ENCODE results near the gene CES3.

CES3 gene

GRCh38 chr16:66996324-66996982 lies 35.4 kb downstream of the CES3 start:
- TF ChIP-seq FOXM1 (IDR thresholded peaks at IDR 0.05; ENCODE audit: borderline replicate concordance) (no peak), SP1 (IDR thresholded peaks at IDR 0.05) (no peak), CTBP1 (IDR thresholded peaks at IDR 0.05; ENCODE audit: borderline replicate concordance) (no peak), FOXK2 (IDR thresholded peaks at IDR 0.05) (no peak), ARNT (IDR thresholded peaks at IDR 0.05) (no peak), PKNOX1 (IDR thresholded peaks at IDR 0.05) (no peak), ELF4 (IDR thresholded peaks at IDR 0.05) (no peak), FOXA1 (IDR thresholded peaks at IDR 0.05) (no peak), ZNF384 (IDR thresholded peaks at IDR 0.05) (no peak), SUZ12 (IDR thresholded peaks at IDR 0.05) (no peak), TARDBP (IDR thresholded peaks at IDR 0.05) (no peak), HDGF (IDR thresholded peaks at IDR 0.05; ENCODE audit: borderline replicate concordance) (no peak), LEF1 (IDR thresholded peaks at IDR 0.05; ENCODE audit: borderline replicate concordance) (no peak)

GRCh38 chr16:66996983-66997358 lies 35.9 kb downstream of the CES3 start:
- no peak for DNase-seq (ENCODE audit: extremely low spot score)
- ChIA-PET CTCF (interaction anchor here (0.6 kb wide), 2 partner anchors 11 to 52 kb away, joined by 3 read pairs; no protein-coding TSS in a partner anchor), POLR2A (no interaction called here)
- no peak for TF ChIP-seq FOXK2 (IDR thresholded peaks at IDR 0.05)
- TF ChIP-seq HDGF (IDR thresholded peaks at IDR 0.05; ENCODE audit: borderline replicate concordance), result no peak
- no peak for TF ChIP-seq ZNF384 (IDR thresholded peaks at IDR 0.05)
- no peak for TF ChIP-seq SP1 (IDR thresholded peaks at IDR 0.05)
- TF ChIP-seq SUZ12 (IDR thresholded peaks at IDR 0.05), result no peak
- no peak for TF ChIP-seq LEF1 (IDR thresholded peaks at IDR 0.05; ENCODE audit: borderline replicate concordance)
- TF ChIP-seq NFRKB (IDR thresholded peaks at IDR 0.05), result no peak
- TF ChIP-seq ELF4 (IDR thresholded peaks at IDR 0.05), result no peak

More at GRCh38 chr16:66996324-66996982, 35.4 kb downstream of the CES3 start:
- no peak for DNase-seq (ENCODE audit: extremely low spot score)
- POLR2A ChIA-PET, result no interaction called here
- CTCF ChIA-PET, result interaction anchor here (0.6 kb wide), 1 partner anchor 11 kb away, joined by 3 read pairs; no protein-coding TSS in a partner anchor

- no peak for DNase-seq (ENCODE audit: extremely low spot score)
- POLR2A ChIA-PET, result no interaction called here
- TF ChIP-seq L3MBTL2 (conservative IDR thresholded peaks at IDR 0.05), result no peak
- CTCF ChIA-PET, result no interaction called here
Measured at GRCh38 chr16:67000384-67001351, 39.6 kb downstream of the CES3 start.

- TF ChIP-seq SUZ12 (IDR thresholded peaks at IDR 0.05) (no peak), PKNOX1 (IDR thresholded peaks at IDR 0.05) (no peak), ELF4 (IDR thresholded peaks at IDR 0.05) (no peak), ZNF384 (IDR thresholded peaks at IDR 0.05) (no peak), NFRKB (IDR thresholded peaks at IDR 0.05) (no peak), CTBP1 (IDR thresholded peaks at IDR 0.05; ENCODE audit: borderline replicate concordance) (no peak), FOXA1 (IDR thresholded peaks at IDR 0.05) (no peak), LEF1 (IDR thresholded peaks at IDR 0.05; ENCODE audit: borderline replicate concordance) (no peak), ARNT (IDR thresholded peaks at IDR 0.05) (no peak), L3MBTL2 (conservative IDR thresholded peaks at IDR 0.05) (no peak), FOXM1 (IDR thresholded peaks at IDR 0.05; ENCODE audit: borderline replicate concordance) (no peak), TARDBP (IDR thresholded peaks at IDR 0.05) (no peak), BHLHE40 (IDR thresholded peaks at IDR 0.05; ENCODE audit: borderline replicate concordance) (no peak), HDGF (IDR thresholded peaks at IDR 0.05; ENCODE audit: borderline replicate concordance) (no peak), SP1 (IDR thresholded peaks at IDR 0.05) (no peak), FOXK2 (IDR thresholded peaks at IDR 0.05) (no peak)
- DNase-seq (ENCODE audit: extremely low spot score), result no peak
- CTCF ChIA-PET, result no interaction called here
- POLR2A ChIA-PET, result no interaction called here
Measured at GRCh38 chr16:67001726-67002125, 40.7 kb downstream of the CES3 start.

- ChIA-PET CTCF (interaction anchor here (0.6 to 1.4 kb wide), 5 partner anchors 10 to 506 kb away, joined by 3 to 6 read pairs (median 4); no protein-coding TSS in a partner anchor), POLR2A (no interaction called here)
- TF ChIP-seq LEF1 (IDR thresholded peaks at IDR 0.05; ENCODE audit: borderline replicate concordance), result no peak
- TF ChIP-seq SP1 (IDR thresholded peaks at IDR 0.05), result no peak
- TF ChIP-seq SUZ12 (IDR thresholded peaks at IDR 0.05), result no peak
- TF ChIP-seq ARNT (IDR thresholded peaks at IDR 0.05), result no peak
- no peak for TF ChIP-seq CTBP1 (IDR thresholded peaks at IDR 0.05; ENCODE audit: borderline replicate concordance)
- no peak for TF ChIP-seq HDGF (IDR thresholded peaks at IDR 0.05; ENCODE audit: borderline replicate concordance)
- no peak for TF ChIP-seq TARDBP (IDR thresholded peaks at IDR 0.05)
- TF ChIP-seq FOXK2 (IDR thresholded peaks at IDR 0.05), result no peak
- DNase-seq (ENCODE audit: extremely low spot score), result no peak
Measured at GRCh38 chr16:67006930-67007658, 46.0 kb downstream of the CES3 start.

- ChIA-PET CTCF (interaction anchor here (0.6 to 1.2 kb wide), 2 partner anchors 21 to 48 kb away, joined by 3 read pairs; partner anchors contain the start of gene CES3), POLR2A (no interaction called here)
- DNase-seq (ENCODE audit: extremely low spot score), result no peak
- TF ChIP-seq ARNT (IDR thresholded peaks at IDR 0.05), result no peak
- TF ChIP-seq PKNOX1 (IDR thresholded peaks at IDR 0.05), result no peak
- TF ChIP-seq ZNF384 (IDR thresholded peaks at IDR 0.05), result no peak
- no peak for TF ChIP-seq LEF1 (IDR thresholded peaks at IDR 0.05; ENCODE audit: borderline replicate concordance)
- TF ChIP-seq FOXM1 (IDR thresholded peaks at IDR 0.05; ENCODE audit: borderline replicate concordance), result no peak
- TF ChIP-seq FOXK2 (IDR thresholded peaks at IDR 0.05), result no peak
- no peak for TF ChIP-seq ELF4 (IDR thresholded peaks at IDR 0.05)
Measured at GRCh38 chr16:67009158-67009557, 48.1 kb downstream of the CES3 start.
